Measurements from ENCODE around the gene PPCDC. TPM values are rescaled to one million over a fixed set of nuclear protein-coding genes. Genes with fewer than 3 reads are reported as not detected.

Gene PPCDC
- polyA plus RNA-seq, 1 donor (not counting 4 experiments of a cell fraction or from before 2014, with no cell fraction given): 11.9 TPM

GRCh38 chr15:75067123-75067830 is 43.9 kb downstream of the PPCDC start:
- dilution Hi-C loops (cut with MboI; ENCODE audit: extremely low pct_ligation_motif_present, low sequenced_read_pairs): no loop called here

GRCh38 chr15:75068748-75069147 is 45.4 kb downstream of the PPCDC start:
- no peaks in the 10 kb centered on the region for H4K20me1 ChIP-seq (ENCODE audit: control insufficient read depth, extremely low read depth, insufficient read depth, low read length)
- DNase-seq (ENCODE audit: low read depth, low spot score): no peak
- H3K9ac ChIP-seq (ENCODE audit: control insufficient read depth, extremely low read depth, insufficient read depth, low read length): no peak overlapping the region
- no peaks in the 10 kb centered on the region for H3K36me3 ChIP-seq (ENCODE audit: control insufficient read depth in 2 of 2, extremely low read depth in 1 of 2, insufficient read depth in 2 of 2, low read length in 2 of 2)
- H3K4me1 ChIP-seq (ENCODE audit: control insufficient read depth, extremely low read depth, insufficient read depth, low read length): peaks cover 22% of the 10 kb centered on the region
- no peaks in the 10 kb centered on the region for H3K79me2 ChIP-seq (ENCODE audit: control insufficient read depth, insufficient read depth, low read length)
- no peak overlapping the region for H3K27ac ChIP-seq (ENCODE audit: control insufficient read depth, insufficient read depth, low read length)
- no peak overlapping the region for H2AFZ ChIP-seq (ENCODE audit: control insufficient read depth, low read length)
- peaks cover 16% of the 10 kb centered on the region for H3K27me3 ChIP-seq (ENCODE audit: control insufficient read depth, extremely low read depth, insufficient read depth, low read length)
- H3K9me3 ChIP-seq (ENCODE audit: control insufficient read depth, low read depth, low read length): no peaks in the 10 kb centered on the region
- no peak for TF ChIP-seq EZH2 (IDR thresholded peaks at IDR 0.05; ENCODE audit: low read length)
- TF ChIP-seq, protein P1, sequence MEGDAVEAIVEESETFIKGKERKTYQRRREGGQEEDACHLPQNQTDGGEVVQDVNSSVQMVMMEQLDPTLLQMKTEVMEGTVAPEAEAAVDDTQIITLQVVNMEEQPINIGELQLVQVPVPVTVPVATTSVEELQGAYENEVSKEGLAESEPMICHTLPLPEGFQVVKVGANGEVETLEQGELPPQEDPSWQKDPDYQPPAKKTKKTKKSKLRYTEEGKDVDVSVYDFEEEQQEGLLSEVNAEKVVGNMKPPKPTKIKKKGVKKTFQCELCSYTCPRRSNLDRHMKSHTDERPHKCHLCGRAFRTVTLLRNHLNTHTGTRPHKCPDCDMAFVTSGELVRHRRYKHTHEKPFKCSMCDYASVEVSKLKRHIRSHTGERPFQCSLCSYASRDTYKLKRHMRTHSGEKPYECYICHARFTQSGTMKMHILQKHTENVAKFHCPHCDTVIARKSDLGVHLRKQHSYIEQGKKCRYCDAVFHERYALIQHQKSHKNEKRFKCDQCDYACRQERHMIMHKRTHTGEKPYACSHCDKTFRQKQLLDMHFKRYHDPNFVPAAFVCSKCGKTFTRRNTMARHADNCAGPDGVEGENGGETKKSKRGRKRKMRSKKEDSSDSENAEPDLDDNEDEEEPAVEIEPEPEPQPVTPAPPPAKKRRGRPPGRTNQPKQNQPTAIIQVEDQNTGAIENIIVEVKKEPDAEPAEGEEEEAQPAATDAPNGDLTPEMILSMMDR (optimal IDR thresholded peaks at IDR 0.05 in 1 of 3, IDR thresholded peaks at IDR 0.05 in 1 of 3, conservative IDR thresholded peaks at IDR 0.05 in 1 of 3; ENCODE audit: extremely low read depth in 1 of 3, insufficient read depth in 2 of 3, low read length in 3 of 3): no peak
- no peak overlapping the region for H3K4me3 ChIP-seq (ENCODE audit: control insufficient read depth in 2 of 3, extremely low read depth in 1 of 3, insufficient read depth in 2 of 3, low read depth in 1 of 3, low read length in 3 of 3)
- no peak for FAIRE-seq
- H3K4me2 ChIP-seq (ENCODE audit: control insufficient read depth, extremely low read depth, insufficient read depth, low read depth, low read length): no peak overlapping the region
- no peaks in the 10 kb centered on the region for H3K9me1 ChIP-seq (ENCODE audit: control insufficient read depth, extremely low read depth, insufficient read depth, low read length)
- dilution Hi-C loops (cut with MboI; ENCODE audit: extremely low pct_ligation_motif_present, low sequenced_read_pairs): no loop called here

More at GRCh38 chr15:75067123-75067830, 43.9 kb downstream of the PPCDC start:
- H3K9me1 ChIP-seq (ENCODE audit: control insufficient read depth, extremely low read depth, insufficient read depth, low read length): no peaks in the 10 kb centered on the region
- H3K27me3 ChIP-seq (ENCODE audit: control insufficient read depth, extremely low read depth, insufficient read depth, low read length): peaks cover 16% of the 10 kb centered on the region
- H3K4me1 ChIP-seq (ENCODE audit: control insufficient read depth, extremely low read depth, insufficient read depth, low read length): peaks cover 22% of the 10 kb centered on the region
- no peaks in the 10 kb centered on the region for H4K20me1 ChIP-seq (ENCODE audit: control insufficient read depth, extremely low read depth, insufficient read depth, low read length)
- no peak overlapping the region for H3K4me2 ChIP-seq (ENCODE audit: control insufficient read depth, extremely low read depth, insufficient read depth, low read depth, low read length)
- no peak overlapping the region for H3K4me3 ChIP-seq (ENCODE audit: control insufficient read depth in 2 of 3, extremely low read depth in 1 of 3, insufficient read depth in 2 of 3, low read depth in 1 of 3, low read length in 3 of 3)
- TF ChIP-seq, protein P1 (optimal IDR thresholded peaks at IDR 0.05 in 1 of 3, IDR thresholded peaks at IDR 0.05 in 1 of 3, conservative IDR thresholded peaks at IDR 0.05 in 1 of 3; ENCODE audit: extremely low read depth in 1 of 3, insufficient read depth in 2 of 3, low read length in 3 of 3): no peak
- TF ChIP-seq EZH2 (IDR thresholded peaks at IDR 0.05; ENCODE audit: low read length): no peak
- H2AFZ ChIP-seq (ENCODE audit: control insufficient read depth, low read length): no peak overlapping the region
- H3K79me2 ChIP-seq (ENCODE audit: control insufficient read depth, insufficient read depth, low read length): no peaks in the 10 kb centered on the region
- H3K9me3 ChIP-seq (ENCODE audit: control insufficient read depth, low read depth, low read length): no peaks in the 10 kb centered on the region
- DNase-seq (ENCODE audit: low read depth, low spot score) (peak; percentile 30), FAIRE-seq (no peak)
- H3K27ac ChIP-seq (ENCODE audit: control insufficient read depth, insufficient read depth, low read length): peak overlapping the region; percentile 31
- no peak overlapping the region for H3K9ac ChIP-seq (ENCODE audit: control insufficient read depth, extremely low read depth, insufficient read depth, low read length)
- no peaks in the 10 kb centered on the region for H3K36me3 ChIP-seq (ENCODE audit: control insufficient read depth in 2 of 2, extremely low read depth in 1 of 2, insufficient read depth in 2 of 2, low read length in 2 of 2)

Measured in keratinocyte (primary cell).